Thyroid gland (tissue), 4 donors: ENCODE data around the gene DSG3. TPM values are rescaled to one million over a fixed set of nuclear protein-coding genes. Genes with fewer than 3 reads are reported as not detected.

ENCODE experiments used
- DNase-seq, 2 donors: peaks; one replicate each; pipeline ENCODE4 v3.0.0-alpha.2; 2019
- H3K27ac ChIP-seq, 3 donors: fragments of 200-600 bp; sonication (generic); 1 replicate in 2 of 3; 2 replicates in 1 of 3; pipeline ENCODE4 v1.5.1; 2016 to 2019; ENCODE audit warnings: mild to moderate bottlenecking in 1 of 3, moderate library complexity in 1 of 3
- H3K27me3 ChIP-seq: fragments of 200-600 bp; sonication (generic); one replicate; pipeline ENCODE4 v1.5.1; 2019
- H3K36me3 ChIP-seq, 2 donors: fragments of 200-600 bp; sonication (generic); one replicate each; pipeline ENCODE4 v1.5.1; 2016 to 2019
- H3K4me1 ChIP-seq, 2 donors: fragments of 200-600 bp; sonication (generic); one replicate each; pipeline ENCODE4 v1.5.1; 2017 to 2019
- H3K4me3 ChIP-seq, 3 donors: fragments of 200-600 bp; sonication (generic); replicated peaks in 1 of 3; 1 replicate in 2 of 3; 2 replicates in 1 of 3; pipeline ENCODE4 v1.5.1; 2016; ENCODE audit warnings: mild to moderate bottlenecking in 1 of 3
- H3K9me3 ChIP-seq: fragments of 200-600 bp; sonication (generic); one replicate; pipeline ENCODE4 v1.5.1; 2017
- CTCF ChIP-seq, 6 experiments: fragments of 200-600 bp in 3 of 6; fragments of 450-650 bp in 3 of 6; sonication (generic) in 3 of 6; IDR thresholded peaks; one replicate each; pipeline ENCODE4 v1.5.1; 2016 to 2019; ENCODE audit warnings: antibody characterized with exemption in 6 of 6, mild to moderate bottlenecking in 2 of 6, inconsistent platforms in 1 of 6, moderate library complexity in 1 of 6
- POLR2A ChIP-seq, 2 donors: fragments of 450-650 bp; IDR thresholded peaks; one replicate each; pipeline ENCODE4 v1.6.1; 2017; ENCODE audit warnings: antibody characterized with exemption in 2 of 2, mild to moderate bottlenecking in 2 of 2, moderate library complexity in 1 of 2
- WGBS, 2 donors: methylation state at CpG; one replicate each; pipeline ENCODE4 v1.1.5; 2017; 5-methylcytosine and 5-hydroxymethylcytosine counted together
- intact Hi-C: fragments of 100-400 bp; cut with DNase I; formaldehyde crosslinking; loops from one replicate; pipeline ENCODE4 v1.15.1; 2023
- total RNA-seq, 4 donors: library from RNA; depleted of rRNA; stranded (reverse); fragments of >200 nt; gene quantifications; one replicate each; pipeline ENCODE4 v1.2.3, GENCODE V29; 2016

Gene DSG3
- total RNA-seq, 4 donors from 2014 or later: 0.10 TPM; not detected in 3

- H3K4me3 ChIP-seq: no peak overlapping the region
- no peak overlapping the region for H3K27ac ChIP-seq
- TF ChIP-seq POLR2A (IDR thresholded peaks at IDR 0.05): no peak
- no peak for TF ChIP-seq CTCF (IDR thresholded peaks at IDR 0.05)
- H3K9me3 ChIP-seq: no peaks in the 10 kb centered on the region
- 69 to 76% methylated on average over 3 of the region's 3 CpGs for WGBS, 2 donors
- H3K27me3 ChIP-seq: no peaks in the 10 kb centered on the region
- intact Hi-C loops: no loop called here
- peaks cover 6 to 12% of the 10 kb centered on the region in 2 donors for H3K4me1 ChIP-seq
- H3K36me3 ChIP-seq: no peaks in the 10 kb centered on the region
- DNase-seq: no peak
Observed at GRCh38 chr18:31509571-31509970, 62.0 kb downstream of the DSG3 start.

GRCh38 chr18:31510319-31510718 lies 62.8 kb downstream of the DSG3 start:
- H3K4me3 ChIP-seq: no peak overlapping the region
- intact Hi-C loops: no loop called here
- no peak for TF ChIP-seq POLR2A (IDR thresholded peaks at IDR 0.05)
- no peak for TF ChIP-seq CTCF (IDR thresholded peaks at IDR 0.05)

GRCh38 chr18:31511098-31511497 lies 63.6 kb downstream of the DSG3 start:
- Histone ChIP-seq H3K4me3 (no peak overlapping the region), H3K4me1 (peaks cover 6 to 12% of the 10 kb centered on the region in 2 donors), H3K27ac (no peak overlapping the region), H3K9me3 (no peaks in the 10 kb centered on the region), H3K27me3 (no peaks in the 10 kb centered on the region), H3K36me3 (no peaks in the 10 kb centered on the region)
- TF ChIP-seq CTCF (IDR thresholded peaks at IDR 0.05) (no peak), POLR2A (IDR thresholded peaks at IDR 0.05) (no peak)
- WGBS, 2 donors: 68 to 76% methylated on average over 6 of the region's 6 CpGs
- intact Hi-C loops: no loop called here
- DNase-seq: no peak

More at GRCh38 chr18:31510319-31510718, 62.8 kb downstream of the DSG3 start:
- Histone ChIP-seq H3K27ac (no peak overlapping the region), H3K27me3 (no peaks in the 10 kb centered on the region), H3K36me3 (no peaks in the 10 kb centered on the region), H3K4me1 (peaks cover 6 to 12% of the 10 kb centered on the region in 2 donors), H3K9me3 (no peaks in the 10 kb centered on the region)
- peak in 1 of 2 donors; percentile 14 for DNase-seq

GRCh38 chr18:31512203-31512764 lies 64.7 kb downstream of the DSG3 start:
- H3K27ac ChIP-seq: no peak overlapping the region
- H3K4me3 ChIP-seq: no peak overlapping the region
- intact Hi-C loops: no loop called here
- no peaks in the 10 kb centered on the region for H3K27me3 ChIP-seq
- no peaks in the 10 kb centered on the region for H3K36me3 ChIP-seq
- WGBS, 2 donors: 82 to 84% methylated on average over 6 of the region's 6 CpGs
- DNase-seq: no peak
- no peak for TF ChIP-seq CTCF (IDR thresholded peaks at IDR 0.05)
- TF ChIP-seq POLR2A (IDR thresholded peaks at IDR 0.05): no peak
- H3K4me1 ChIP-seq: peaks cover 6 to 12% of the 10 kb centered on the region in 2 donors
- no peaks in the 10 kb centered on the region for H3K9me3 ChIP-seq

- no peak for DNase-seq
- Histone ChIP-seq H3K36me3 (no peaks in the 10 kb centered on the region), H3K27me3 (no peaks in the 10 kb centered on the region), H3K4me1 (peaks cover 6 to 12% of the 10 kb centered on the region in 2 donors), H3K27ac (no peak overlapping the region), H3K4me3 (no peak overlapping the region), H3K9me3 (no peaks in the 10 kb centered on the region)
- TF ChIP-seq CTCF (IDR thresholded peaks at IDR 0.05) (no peak), POLR2A (IDR thresholded peaks at IDR 0.05) (no peak)
- WGBS, 2 donors: 73 to 80% methylated on average over 4 of the region's 4 CpGs
- intact Hi-C loops: no loop called here
Observed at GRCh38 chr18:31513189-31513935, 65.8 kb downstream of the DSG3 start.
